ENCODE results near the gene LENG8. TPM values are rescaled to one million over a fixed set of nuclear protein-coding genes. Genes with fewer than 3 reads are reported as not detected.

The LENG8 gene
- 100 to 1,000 TPM; 610 to 639 TPM for total RNA-seq
- 140 TPM for polyA plus RNA-seq (2013, experiment 1 of 2)
- 196 TPM for polyA plus RNA-seq (2013, experiment 2 of 2)
- 80.7 to 626 (median 330) reads per million in 172 experiments for total RNA-seq

- no peak for TF ChIP-seq CTCF (IDR thresholded peaks at IDR 0.05)
- H3K27ac Mint-ChIP-seq = peak within 1 kb of the TSS; percentile 98
These were observed at the start of gene LENG8 for GRCh38 chr19:54448774-54449700. LENG8 (plus strand) TSS chr19:54449199; CDS start chr19:54451345, 2,146 bp downstream.

GRCh38 chr19:54400913-54401312, 48.1 kb upstream of the LENG8 start:
- no peak for ATAC-seq (ENCODE audit: poor library complexity)

More at GRCh38 chr19:54448774-54449700, at the start of gene LENG8:
- CTCF ChIA-PET = no interaction called here
- ATAC-seq (ENCODE audit: poor library complexity) = peak; percentile 90
- Mint-ChIP-seq H3K4me1 (ENCODE audit: low read depth) (peaks cover 56% of the 10 kb centered on the region), H3K4me3 (peak within 1 kb of the TSS; percentile 92), H3K9me3 (no peaks in the 10 kb centered on the region), H3K27me3 (no peaks in the 10 kb centered on the region), H3K36me3 (ENCODE audit: low read depth) (peaks cover 66% of the 10 kb centered on the region)
- peaks cover 48% of the 10 kb centered on the region for H3K4me1 ChIP-seq (ENCODE audit: insufficient read depth, low read length)
- DNase-seq = peak; percentile 93 to 100 (median 97)
- H3K36me3 ChIP-seq (ENCODE audit: insufficient read depth, low read length) = peaks cover 53% of the 10 kb centered on the region
- H3K27ac ChIP-seq (ENCODE audit: low read depth in 1 of 2, low read length in 2 of 2) = peak within 1 kb of the TSS; percentile 91 to 98
- H3K9me3 ChIP-seq (ENCODE audit: control insufficient read depth in 1 of 2, insufficient read depth in 1 of 2, low read length in 2 of 2) = no peaks in the 10 kb centered on the region
- POLR2A ChIA-PET = interaction anchor here (0.7 to 2.4 kb wide), 26 partner anchors 9 to 1206 kb away, joined by 3 to 72 read pairs (median 5); partner anchors contain the start of genes CDC42EP5, CNOT3, KMT5C and LENG1
- peak within 1 kb of the TSS; percentile 98 for H3K4me3 ChIP-seq (ENCODE audit: low read length)
- no peaks in the 10 kb centered on the region for H3K27me3 ChIP-seq (ENCODE audit: control insufficient read depth in 1 of 2, insufficient read depth in 2 of 2, low read length in 2 of 2)
- intact Hi-C loops (cut with DNase I, micrococcal nuclease) = loop anchor here (1.0 to 2.0 kb wide), 3 partner anchors 14 to 259 kb away; partner anchors contain the start of gene LENG9 (in 2 of the 2)

GRCh38 chr19:54403054-54403453, 45.9 kb upstream of the LENG8 start:
- no peaks in the 10 kb centered on the region for H3K36me3 ChIP-seq (ENCODE audit: insufficient read depth, low read length)
- no peaks in the 10 kb centered on the region for H3K9me3 Mint-ChIP-seq
- no peaks in the 10 kb centered on the region for H3K4me1 Mint-ChIP-seq (ENCODE audit: low read depth)
- ChIA-PET CTCF (no interaction called here), POLR2A (no interaction called here)
- no peak for DNase-seq
- no peak for ATAC-seq (ENCODE audit: poor library complexity)
- no peaks in the 10 kb centered on the region for H3K4me1 ChIP-seq (ENCODE audit: insufficient read depth, low read length)
- peaks cover 0 to 6% of the 10 kb centered on the region in 2 experiments for H3K9me3 ChIP-seq (ENCODE audit: control insufficient read depth in 1 of 2, insufficient read depth in 1 of 2, low read length in 2 of 2)
- no peaks in the 10 kb centered on the region for H3K36me3 Mint-ChIP-seq (ENCODE audit: low read depth)
- intact Hi-C loops (cut with DNase I, micrococcal nuclease) = no loop called here
- H3K27ac ChIP-seq (ENCODE audit: low read depth in 1 of 2, low read length in 2 of 2) = no peak overlapping the region
- no peak overlapping the region for H3K4me3 Mint-ChIP-seq
- H3K27ac Mint-ChIP-seq = no peak overlapping the region
- H3K27me3 ChIP-seq (ENCODE audit: control insufficient read depth in 1 of 2, insufficient read depth in 2 of 2, low read length in 2 of 2) = peaks cover 0 to 3% of the 10 kb centered on the region in 2 experiments
- no peak overlapping the region for H3K4me3 ChIP-seq (ENCODE audit: low read length)
- TF ChIP-seq CTCF (IDR thresholded peaks at IDR 0.05) = no peak
- no peaks in the 10 kb centered on the region for H3K27me3 Mint-ChIP-seq

More at GRCh38 chr19:54400913-54401312, 48.1 kb upstream of the LENG8 start:
- Histone ChIP-seq H3K27ac (ENCODE audit: low read depth in 1 of 2, low read length in 2 of 2) (no peak overlapping the region), H3K4me1 (ENCODE audit: insufficient read depth, low read length) (no peaks in the 10 kb centered on the region), H3K27me3 (ENCODE audit: control insufficient read depth in 1 of 2, insufficient read depth in 2 of 2, low read length in 2 of 2) (peaks cover 0 to 3% of the 10 kb centered on the region in 2 experiments), H3K36me3 (ENCODE audit: insufficient read depth, low read length) (no peaks in the 10 kb centered on the region), H3K9me3 (ENCODE audit: control insufficient read depth in 1 of 2, insufficient read depth in 1 of 2, low read length in 2 of 2) (peaks cover 0 to 6% of the 10 kb centered on the region in 2 experiments), H3K4me3 (ENCODE audit: low read length) (no peak overlapping the region)
- Mint-ChIP-seq H3K9me3 (no peaks in the 10 kb centered on the region), H3K4me1 (ENCODE audit: low read depth) (no peaks in the 10 kb centered on the region), H3K4me3 (no peak overlapping the region), H3K36me3 (ENCODE audit: low read depth) (no peaks in the 10 kb centered on the region), H3K27me3 (no peaks in the 10 kb centered on the region), H3K27ac (no peak overlapping the region)
- TF ChIP-seq CTCF (IDR thresholded peaks at IDR 0.05) = no peak
- intact Hi-C loops (cut with DNase I, micrococcal nuclease) = no loop called here
- no peak for DNase-seq
- POLR2A ChIA-PET = no interaction called here
- CTCF ChIA-PET = no interaction called here

Measured in CD4-positive, alpha-beta T cell (primary cell).